H1 (cell line): ENCODE data around the gene BBC3. TPM values are rescaled to one million over a fixed set of nuclear protein-coding genes. Genes with fewer than 3 reads are reported as not detected.

Experiments used
- CTCF ChIA-PET: fragments of 300-600 bp; sonication (Branson Sonifier 250); formaldehyde crosslinking; loops from one replicate; lab custom pipeline; 2021; ENCODE audit not compliant: partially characterized antibody; lab: Charles Lee
- POLR2A ChIA-PET: fragments of 300-600 bp; sonication (Branson Sonifier 250); formaldehyde crosslinking; loops from one replicate; lab custom pipeline; 2021; ENCODE audit warnings: inconsistent platforms; ENCODE audit not compliant: partially characterized antibody; lab: Charles Lee
- DNase-seq, 2 experiments: peaks; one replicate each; pipeline versions ENCODE4 v3.0.0 to v3.0.0-alpha.2; 2010 to 2022; ENCODE audit warnings: low spot score in 2 of 2, low read depth in 1 of 2, mixed read lengths in 1 of 2
- FAIRE-seq: peaks from 2 replicates; lab custom pipeline; 2011; peaks lifted over from hg19 to GRCh38; lab: Jason Lieb, UNC
- H2AFZ ChIP-seq: 2 replicates; pipeline ENCODE4 v1.8.1; 2012; ENCODE audit warnings: low read length, inconsistent platforms
- H2AK5ac ChIP-seq: 2 replicates; pipeline ENCODE4 v1.6.1; 2013; ENCODE audit warnings: low read depth, low read length
- H2BK120ac ChIP-seq: replicated peaks from 2 replicates; pipeline ENCODE3; 2013; ENCODE audit warnings: low read depth, low read length, inconsistent platforms
- H2BK12ac ChIP-seq: 2 replicates; pipeline ENCODE4 v1.6.1; 2013; ENCODE audit warnings: low read depth, low read length
- H2BK15ac ChIP-seq: 2 replicates; pipeline ENCODE4 v1.6.1; 2013; ENCODE audit warnings: low read length
- H2BK20ac ChIP-seq: 2 replicates; pipeline ENCODE4 v1.6.1; 2013; ENCODE audit warnings: low read length
- H2BK5ac ChIP-seq: 2 replicates; pipeline ENCODE4 v1.6.1; 2013; ENCODE audit warnings: low read depth, low read length
- H3K14ac ChIP-seq: 2 replicates; pipeline ENCODE4 v1.6.1; 2013; ENCODE audit warnings: inconsistent platforms; ENCODE audit not compliant: insufficient read length
- H3K18ac ChIP-seq: 2 replicates; pipeline ENCODE4 v1.6.1; 2013; ENCODE audit warnings: low read length; ENCODE audit errors: extremely low read depth
- H3K23ac ChIP-seq: 2 replicates; pipeline ENCODE4 v1.6.1; 2013; ENCODE audit warnings: inconsistent platforms; ENCODE audit not compliant: insufficient read length
- H3K23me2 ChIP-seq: 2 replicates; pipeline ENCODE4 v1.6.1; 2013; ENCODE audit warnings: low read depth, low read length
- H3K27ac ChIP-seq: 2 replicates; pipeline ENCODE4 v1.6.1; 2011; ENCODE audit warnings: low read depth, low read length, inconsistent platforms
- H3K27me3 ChIP-seq, 4 experiments: replicated peaks in 1 of 4; 1 replicate in 1 of 4; 2 replicates in 3 of 4; pipeline versions ENCODE4 v1.6.1 to v1.8.1; 2011 to 2013; ENCODE audit warnings: low read length in 3 of 4, mild to moderate bottlenecking in 3 of 4, inconsistent platforms in 2 of 4, mixed read lengths in 2 of 4, moderate library complexity in 1 of 4; ENCODE audit not compliant: control insufficient read depth in 3 of 4, insufficient read depth in 3 of 4; ENCODE audit errors: extremely low read depth in 1 of 4
- H3K36me3 ChIP-seq, 4 experiments: 2 replicates each; pipeline versions ENCODE4 v1.6.1 to v1.8.1; 2011 to 2013; ENCODE audit warnings: mild to moderate bottlenecking in 4 of 4, low read length in 3 of 4, moderate library complexity in 2 of 4, control low read depth in 1 of 4, inconsistent platforms in 1 of 4; ENCODE audit not compliant: insufficient read depth in 4 of 4, control insufficient read depth in 2 of 4
- H3K4ac ChIP-seq: replicated peaks from 2 replicates; pipeline ENCODE3; 2013; ENCODE audit warnings: low read length, low read depth, mixed read lengths, inconsistent platforms; ENCODE audit not compliant: insufficient read length
- H3K4me1 ChIP-seq, 4 experiments: replicated peaks in 1 of 4; 1 replicate in 1 of 4; 2 replicates in 3 of 4; pipeline versions ENCODE4 v1.6.1 to v1.8.1; 2011 to 2013; ENCODE audit warnings: low read length in 3 of 4, inconsistent platforms in 2 of 4, mixed read lengths in 1 of 4; ENCODE audit not compliant: insufficient read depth in 4 of 4, control insufficient read depth in 3 of 4
- H3K4me2 ChIP-seq, 2 experiments: 2 replicates each; pipeline versions ENCODE4 v1.6.1 to v1.8.1; 2011 to 2013; ENCODE audit warnings: low read depth in 2 of 2, low read length in 2 of 2, control low read depth in 1 of 2, inconsistent platforms in 1 of 2, mild to moderate bottlenecking in 1 of 2; ENCODE audit not compliant: insufficient read depth in 1 of 2
- H3K4me3 ChIP-seq, 4 experiments: fragments of 200-600, 300-600 bp in 1 of 4; sonication (generic), shearing (Covaris generic), sonication (Bioruptor Twin) in 1 of 4; 2 replicates each; pipeline versions ENCODE4 v1.5.1 to v1.8.1; 2011 to 2016; ENCODE audit warnings: low read length in 4 of 4, low read depth in 3 of 4, control low read depth in 2 of 4, inconsistent platforms in 2 of 4, mild to moderate bottlenecking in 2 of 4, mixed read lengths in 1 of 4, moderate library complexity in 1 of 4; ENCODE audit not compliant: insufficient read depth in 2 of 4; ENCODE audit errors: extremely low read depth in 1 of 4
- H3K56ac ChIP-seq: replicated peaks from 2 replicates; pipeline ENCODE3; 2013; ENCODE audit warnings: low read depth, mild to moderate bottlenecking, mixed read lengths, low read length, inconsistent platforms; ENCODE audit not compliant: insufficient read length
- H3K79me1 ChIP-seq: 2 replicates; pipeline ENCODE4 v1.6.1; 2013; ENCODE audit warnings: low read depth, low read length, control low read depth
- H3K79me2 ChIP-seq, 2 experiments: 2 replicates each; pipeline versions ENCODE4 v1.6.1 to v1.8.1; 2012 to 2013; ENCODE audit warnings: low read length in 2 of 2, mild to moderate bottlenecking in 2 of 2, inconsistent platforms in 1 of 2; ENCODE audit not compliant: insufficient read depth in 2 of 2, control insufficient read depth in 1 of 2
- H3K9ac ChIP-seq, 4 experiments: replicated peaks in 1 of 4; 1 replicate in 1 of 4; 2 replicates in 3 of 4; pipeline versions ENCODE4 v1.6.1 to v1.8.1; 2011 to 2013; ENCODE audit warnings: low read depth in 3 of 4, low read length in 3 of 4, control low read depth in 2 of 4, mild to moderate bottlenecking in 2 of 4, moderate library complexity in 2 of 4, inconsistent platforms in 1 of 4; ENCODE audit errors: extremely low read depth in 1 of 4
- H3K9me3 ChIP-seq, 2 experiments: 2 replicates each; pipeline versions ENCODE4 v1.6.1 to v1.8.1; 2012 to 2013; ENCODE audit warnings: mild to moderate bottlenecking in 2 of 2, moderate library complexity in 2 of 2, control low read depth in 1 of 2, inconsistent platforms in 1 of 2, low read depth in 1 of 2, low read length in 1 of 2, mixed read lengths in 1 of 2; ENCODE audit not compliant: insufficient read depth in 2 of 2
- H4K20me1 ChIP-seq, 2 experiments: replicated peaks in 1 of 2; 2 replicates each; pipeline versions ENCODE3 to v1.8.1; 2011 to 2013; ENCODE audit warnings: inconsistent platforms in 2 of 2, low read length in 2 of 2, mild to moderate bottlenecking in 1 of 2; ENCODE audit not compliant: insufficient read depth in 2 of 2, control insufficient read depth in 1 of 2
- H4K5ac ChIP-seq: 2 replicates; pipeline ENCODE4 v1.6.1; 2013; ENCODE audit warnings: low read length, low read depth, mixed read lengths, inconsistent platforms; ENCODE audit not compliant: insufficient read length
- H4K8ac ChIP-seq: 2 replicates; pipeline ENCODE4 v1.8.0; 2013; ENCODE audit warnings: mild to moderate bottlenecking, moderate library complexity, low read length, inconsistent platforms; ENCODE audit not compliant: insufficient read depth; ENCODE audit errors: extremely low read depth
- H4K91ac ChIP-seq: replicated peaks from 2 replicates; pipeline ENCODE3; 2013; ENCODE audit warnings: low read length, mixed read lengths, inconsistent platforms; ENCODE audit not compliant: insufficient read length
- ATF3 ChIP-seq: IDR thresholded peaks from 2 replicates; pipeline ENCODE4 v1.6.1; 2011; ENCODE audit warnings: low read depth, mild to moderate bottlenecking, low read length; ENCODE audit not compliant: insufficient read depth
- CTCF ChIP-seq, 3 experiments: IDR thresholded peaks; 1 replicate in 2 of 3; 2 replicates in 1 of 3; pipeline versions ENCODE4 v1.5.1 to v1.6.1; 2011; ENCODE audit warnings: low read length in 3 of 3, mild to moderate bottlenecking in 3 of 3, inconsistent platforms in 2 of 3, low read depth in 1 of 3, moderate library complexity in 1 of 3; ENCODE audit not compliant: insufficient read depth in 1 of 3; ENCODE audit errors: control extremely low read depth in 1 of 3
- HDAC2 ChIP-seq, 2 experiments: fragments of 300-600 bp in 1 of 2; sonication (generic) in 1 of 2; IDR thresholded peaks; 2 replicates each; pipeline ENCODE4 v1.6.1; 2011 to 2012; ENCODE audit warnings: low read depth in 2 of 2, low read length in 2 of 2, mild to moderate bottlenecking in 2 of 2, moderate library complexity in 2 of 2, borderline replicate concordance in 1 of 2, inconsistent platforms in 1 of 2
- HDAC6 ChIP-seq: IDR thresholded peaks from one replicate; pipeline ENCODE4 v1.7.1; 2012; ENCODE audit warnings: low read depth, mild to moderate bottlenecking, inconsistent platforms, low read length, moderate library complexity
- SIN3A ChIP-seq, 2 experiments: IDR thresholded peaks in 1 of 2; conservative IDR thresholded peaks in 1 of 2; 2 replicates each; pipeline ENCODE4 v1.6.1; 2011 to 2012; ENCODE audit warnings: low read length in 2 of 2, improper control_type of control experiment in 1 of 2, low read depth in 1 of 2, mild to moderate bottlenecking in 1 of 2
- SIRT6 ChIP-seq: IDR thresholded peaks from one replicate; pipeline ENCODE4 v1.7.1; 2012; ENCODE audit warnings: low read length, inconsistent platforms
- SIX5 ChIP-seq: IDR thresholded peaks from 2 replicates; pipeline ENCODE4 v1.6.1; 2011; ENCODE audit warnings: mild to moderate bottlenecking, low read depth, low read length
- SUZ12 ChIP-seq: fragments of 200-600 bp; sonication (generic); IDR thresholded peaks from 2 replicates; pipeline ENCODE4 v1.6.1; 2012; ENCODE audit warnings: mild to moderate bottlenecking, inconsistent platforms, low read length, moderate library complexity, mixed read lengths
- WGBS, 2 experiments: shearing (Covaris generic) in 1 of 2; methylation state at CpG; one replicate each; pipeline versions ENCODE4 v1.1.6 to v1.1.7; 2013 to 2015; ENCODE audit warnings: low lambda C conversion rate in 2 of 2, mixed read lengths in 2 of 2, inconsistent platforms in 1 of 2, low coverage in 1 of 2, missing lambda C conversion rate in 1 of 2; ENCODE audit not compliant: insufficient replicate concordance in 2 of 2, insufficient coverage in 1 of 2, insufficient read length in 1 of 2; ENCODE audit errors: extremely low coverage in 1 of 2, missing lambda C conversion rate in 1 of 2; 5-methylcytosine and 5-hydroxymethylcytosine counted together
- polyA plus RNA-seq, 7 experiments: library from polyadenylated mRNA; depleted of rRNA in 3 of 7; stranded (reverse) in 5 of 7; unstranded in 2 of 7; fragments of >200 nt in 5 of 7; fragments of 200-250 nt in 2 of 7; gene quantifications; 1 replicate in 5 of 7; 2 replicates in 1 of 7; 4 replicates in 1 of 7; pipeline versions ENCODE4 v1.2.1 to v1.2.3, GENCODE V29; 2011 to 2013; ENCODE audit warnings: missing spikeins in 2 of 7, mixed read lengths in 2 of 7
- total RNA-seq: library from RNA; stranded (reverse); fragmentation: NEBNext Ultra II Directional; extraction: Animal tissue kit (Norgen Biotek cat#: 25700); gene quantifications from 2 replicates; pipeline ENCODE4 v1.2.1, GENCODE V29; 2021

The BBC3 gene
- total and polyA plus RNA-seq, 2 of the 8 experiments (the other 6 are each of a cell fraction or from before 2014, with no cell fraction given) = 13.2 to 21.6 TPM

- no peak overlapping the region for H3K18ac ChIP-seq
- H4K20me1 ChIP-seq = peaks cover 4 to 15% of the 10 kb centered on the region in 2 experiments
- H3K56ac ChIP-seq = no peak overlapping the region
- no peaks in the 10 kb centered on the region for H3K4me1 ChIP-seq
- WGBS, 2 experiments = 92% methylated on average over 12 of the region's 12 CpGs; no CpG with 5 or more reads in 1 of the 2 experiments
- H3K27me3 ChIP-seq = no peaks in the 10 kb centered on the region
- peaks cover 0 to 39% of the 10 kb centered on the region in 2 experiments; a peak in 1 of 4 replicates for H3K79me2 ChIP-seq
- H3K23ac ChIP-seq = no peak overlapping the region
- no peak overlapping the region for H2BK20ac ChIP-seq
- H3K23me2 ChIP-seq = no peaks in the 10 kb centered on the region
- H4K91ac ChIP-seq = no peak overlapping the region
- H2BK5ac ChIP-seq = no peak overlapping the region
- H3K9ac ChIP-seq = no peak overlapping the region
- DNase-seq (no peak), FAIRE-seq (no peak)
- no peaks in the 10 kb centered on the region for H3K9me3 ChIP-seq
- H2BK120ac ChIP-seq = no peak overlapping the region
- peaks cover 7% of the 10 kb centered on the region for H3K79me1 ChIP-seq
- no peak overlapping the region for H3K4me3 ChIP-seq
- H3K36me3 ChIP-seq = peaks cover 8 to 33% (median 16%) of the 10 kb centered on the region in 4 experiments
- H3K4ac ChIP-seq = no peak overlapping the region
- no peak overlapping the region for H2BK15ac ChIP-seq
- POLR2A ChIA-PET = interaction anchor here (0.6 to 3.1 kb wide), 10 partner anchors 10 to 59 kb away, joined by 3 to 15 read pairs (median 4); no protein-coding TSS in a partner anchor
- H3K27ac ChIP-seq = no peak overlapping the region
- CTCF ChIA-PET = interaction anchor here (1.1 kb wide), 1 partner anchor 54 kb away, joined by 3 read pairs; no protein-coding TSS in a partner anchor
- H3K14ac ChIP-seq = no peak overlapping the region
- H4K8ac ChIP-seq = no peak overlapping the region
- H2BK12ac ChIP-seq = no peak overlapping the region
- no peak overlapping the region for H4K5ac ChIP-seq
- H3K4me2 ChIP-seq = no peak overlapping the region
- no peak overlapping the region for H2AK5ac ChIP-seq
- H2AFZ ChIP-seq = no peak overlapping the region
- no peak for TF ChIP-seq SIX5
- TF ChIP-seq ATF3 = no peak
- TF ChIP-seq HDAC2 (IDR thresholded peaks at IDR 0.05; ENCODE audit: borderline replicate concordance in 1 of 2, low read depth in 2 of 2, low read length in 2 of 2) = no peak
- TF ChIP-seq HDAC6 = no peak
- no peak for TF ChIP-seq CTCF (IDR thresholded peaks at IDR 0.05; ENCODE audit: control extremely low read depth in 1 of 3, insufficient read depth in 1 of 3, low read depth in 1 of 3, low read length in 3 of 3)
- TF ChIP-seq SIN3A (conservative IDR thresholded peaks at IDR 0.05 in 1 of 2, IDR thresholded peaks at IDR 0.05 in 1 of 2; ENCODE audit: low read depth in 1 of 2, low read length in 2 of 2) = no peak
- no peak for TF ChIP-seq SUZ12
- no peak for TF ChIP-seq SIRT6
These were observed 40.8 kb downstream of the BBC3 start for GRCh38 chr19:47190167-47190727.
